ENCODE data around the gene PCDHGA6.

PCDHGA6 gene

GRCh38 chr5:141388661-141389060, 15.0 kb downstream of the PCDHGA6 start:
- H3K9ac ChIP-seq (ENCODE audit: low read length): no peak overlapping the region
- no peak overlapping the region; the same call in 1 of the 2 replicates for H3K4me3 ChIP-seq (ENCODE audit: low read length)
- H3K9me3 ChIP-seq (replicated peaks; ENCODE audit: insufficient read depth, low read length): no peaks in the 10 kb centered on the region
- no peaks in the 10 kb centered on the region for H3K79me2 ChIP-seq (ENCODE audit: low read length)
- H3K36me3 ChIP-seq (replicated peaks; ENCODE audit: insufficient read depth, low read length): no peaks in the 10 kb centered on the region
- TF ChIP-seq EZH2phosphoT487 (IDR thresholded peaks at IDR 0.05; ENCODE audit: low read length) (no peak), EZH2 (optimal IDR thresholded peaks at IDR 0.05; ENCODE audit: low read depth, low read length) (no peak)
- TF ChIP-seq, protein P1, sequence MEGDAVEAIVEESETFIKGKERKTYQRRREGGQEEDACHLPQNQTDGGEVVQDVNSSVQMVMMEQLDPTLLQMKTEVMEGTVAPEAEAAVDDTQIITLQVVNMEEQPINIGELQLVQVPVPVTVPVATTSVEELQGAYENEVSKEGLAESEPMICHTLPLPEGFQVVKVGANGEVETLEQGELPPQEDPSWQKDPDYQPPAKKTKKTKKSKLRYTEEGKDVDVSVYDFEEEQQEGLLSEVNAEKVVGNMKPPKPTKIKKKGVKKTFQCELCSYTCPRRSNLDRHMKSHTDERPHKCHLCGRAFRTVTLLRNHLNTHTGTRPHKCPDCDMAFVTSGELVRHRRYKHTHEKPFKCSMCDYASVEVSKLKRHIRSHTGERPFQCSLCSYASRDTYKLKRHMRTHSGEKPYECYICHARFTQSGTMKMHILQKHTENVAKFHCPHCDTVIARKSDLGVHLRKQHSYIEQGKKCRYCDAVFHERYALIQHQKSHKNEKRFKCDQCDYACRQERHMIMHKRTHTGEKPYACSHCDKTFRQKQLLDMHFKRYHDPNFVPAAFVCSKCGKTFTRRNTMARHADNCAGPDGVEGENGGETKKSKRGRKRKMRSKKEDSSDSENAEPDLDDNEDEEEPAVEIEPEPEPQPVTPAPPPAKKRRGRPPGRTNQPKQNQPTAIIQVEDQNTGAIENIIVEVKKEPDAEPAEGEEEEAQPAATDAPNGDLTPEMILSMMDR (IDR thresholded peaks at IDR 0.05; ENCODE audit: low read length): no peak
- no peaks in the 10 kb centered on the region for H3K4me1 ChIP-seq (ENCODE audit: low read length)
- H3K4me2 ChIP-seq (ENCODE audit: low read depth, low read length): peak overlapping the region; percentile 43; the same call in 1 of the 2 replicates
- H3K27me3 ChIP-seq (replicated peaks; ENCODE audit: insufficient read depth, low read length): peaks cover 10% of the 10 kb centered on the region; the same call in 1 of the 2 replicates
- H2AFZ ChIP-seq (ENCODE audit: low read length): no peak overlapping the region
- no peaks in the 10 kb centered on the region for H4K20me1 ChIP-seq (ENCODE audit: insufficient read depth, low read length)
- no peaks in the 10 kb centered on the region for H3K9me2 ChIP-seq (replicated peaks; ENCODE audit: insufficient read depth, low read length)
- H3K27ac ChIP-seq (ENCODE audit: low read length): no peak overlapping the region
- DNase-seq: no peak
- H3F3A ChIP-seq (ENCODE audit: insufficient read depth, low read length): no peaks in the 10 kb centered on the region

DNA sequence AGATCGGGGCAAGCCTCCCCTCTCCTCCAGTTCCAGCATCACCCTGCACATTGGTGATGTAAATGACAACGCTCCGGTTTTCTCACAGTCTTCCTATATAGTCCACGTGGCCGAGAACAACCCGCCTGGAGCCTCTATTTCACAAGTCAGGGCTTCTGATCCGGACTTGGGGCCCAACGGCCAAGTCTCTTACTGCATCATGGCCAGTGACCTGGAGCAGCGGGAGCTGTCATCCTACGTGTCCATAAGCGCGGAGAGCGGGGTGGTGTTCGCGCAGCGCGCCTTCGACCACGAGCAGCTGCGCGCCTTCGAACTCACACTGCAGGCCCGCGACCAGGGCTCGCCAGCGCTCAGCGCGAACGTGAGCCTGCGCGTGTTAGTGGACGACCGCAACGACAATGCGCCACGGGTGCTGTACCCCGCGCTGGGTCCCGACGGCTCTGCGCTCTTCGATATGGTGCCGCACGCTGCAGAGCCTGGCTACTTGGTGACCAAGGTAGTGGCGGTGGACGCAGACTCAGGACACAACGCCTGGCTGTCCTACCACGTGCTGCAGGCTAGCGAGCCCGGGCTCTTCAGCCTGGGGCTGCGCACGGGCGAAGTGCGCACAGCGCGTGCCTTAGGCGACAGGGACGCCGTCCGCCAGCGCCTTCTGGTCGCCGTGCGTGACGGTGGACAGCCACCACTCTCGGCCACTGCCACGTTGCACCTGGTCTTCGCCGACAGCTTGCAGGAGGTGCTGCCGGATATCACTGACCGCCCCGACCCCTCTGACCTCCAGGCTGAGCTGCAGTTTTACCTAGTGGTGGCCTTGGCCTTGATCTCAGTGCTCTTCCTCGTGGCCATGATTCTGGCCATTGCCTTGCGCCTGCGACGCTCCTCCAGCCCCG, 15.7 kb downstream of the PCDHGA6 start:
- H3K9me3 ChIP-seq (replicated peaks; ENCODE audit: insufficient read depth, low read length): no peaks in the 10 kb centered on the region
- H3K4me3 ChIP-seq (ENCODE audit: low read length): no peak overlapping the region

GRCh38 chr5:141392429-141393198, 18.9 kb downstream of the PCDHGA6 start, which contains the start of gene PCDHGA8:
Gene PCDHGA8, plus strand, starts transcription at chr5:141392633. Its CDS starts 181 bp downstream, at chr5:141392814.
- H3K9me2 ChIP-seq (replicated peaks; ENCODE audit: insufficient read depth, low read length): no peaks in the 10 kb centered on the region
- no peaks in the 10 kb centered on the region for H3K9me3 ChIP-seq (replicated peaks; ENCODE audit: insufficient read depth, low read length)
- H3F3A ChIP-seq (ENCODE audit: insufficient read depth, low read length): no peaks in the 10 kb centered on the region
- H3K36me3 ChIP-seq (replicated peaks; ENCODE audit: insufficient read depth, low read length): no peaks in the 10 kb centered on the region
- TF ChIP-seq EZH2 (optimal IDR thresholded peaks at IDR 0.05; ENCODE audit: low read depth, low read length): no peak
- TF ChIP-seq, protein P1 (IDR thresholded peaks at IDR 0.05; ENCODE audit: low read length): peak; percentile 52
- H3K27me3 ChIP-seq (replicated peaks; ENCODE audit: insufficient read depth, low read length): 0 out of 2 replicates have a peak, but pooled peaks cover 5% of the 10 kb centered on the region
- no peaks in the 10 kb centered on the region for H3K4me1 ChIP-seq (ENCODE audit: low read length)
- peak; percentile 57 for DNase-seq
- H3K79me2 ChIP-seq (ENCODE audit: low read length): no peaks in the 10 kb centered on the region
- no peaks in the 10 kb centered on the region for H4K20me1 ChIP-seq (ENCODE audit: insufficient read depth, low read length)
- H3K27ac ChIP-seq (ENCODE audit: low read length): no peak within 1 kb of the TSS
- no peak within 1 kb of the TSS for H3K9ac ChIP-seq (ENCODE audit: low read length)
- H2AFZ ChIP-seq (ENCODE audit: low read length): no peak within 1 kb of the TSS
- H3K4me3 ChIP-seq (ENCODE audit: low read length): no peak within 1 kb of the TSS
- no peak within 1 kb of the TSS for H3K4me2 ChIP-seq (ENCODE audit: low read depth, low read length)

More for the DNA sequence above, 15.7 kb downstream of the PCDHGA6 start:
- H3K36me3 ChIP-seq (replicated peaks; ENCODE audit: insufficient read depth, low read length): no peaks in the 10 kb centered on the region
- no peak overlapping the region for H3K27ac ChIP-seq (ENCODE audit: low read length)
- H3K27me3 ChIP-seq (replicated peaks; ENCODE audit: insufficient read depth, low read length): 0 out of 2 replicates have a peak, but pooled peaks cover 8% of the 10 kb centered on the region
- no peaks in the 10 kb centered on the region for H3K4me1 ChIP-seq (ENCODE audit: low read length)
- H2AFZ ChIP-seq (ENCODE audit: low read length): no peak overlapping the region
- no peaks in the 10 kb centered on the region for H3K79me2 ChIP-seq (ENCODE audit: low read length)
- no peaks in the 10 kb centered on the region for H3K9me2 ChIP-seq (replicated peaks; ENCODE audit: insufficient read depth, low read length)
- TF ChIP-seq EZH2phosphoT487 (IDR thresholded peaks at IDR 0.05; ENCODE audit: low read length): no peak
- TF ChIP-seq, protein P1 (IDR thresholded peaks at IDR 0.05; ENCODE audit: low read length): no peak
- no peak for TF ChIP-seq EZH2 (optimal IDR thresholded peaks at IDR 0.05; ENCODE audit: low read depth, low read length)
- H3F3A ChIP-seq (ENCODE audit: insufficient read depth, low read length): no peaks in the 10 kb centered on the region
- DNase-seq: no peak
- H3K9ac ChIP-seq (ENCODE audit: low read length): no peak overlapping the region
- H4K20me1 ChIP-seq (ENCODE audit: insufficient read depth, low read length): no peaks in the 10 kb centered on the region
- H3K4me2 ChIP-seq (ENCODE audit: low read depth, low read length): no peak overlapping the region
